Cerebellar cortex (tissue), 1 donor: Measurements from ENCODE around the gene ASMTL.
"Not testable (repeated sequence)": the region's sequence is repeated elsewhere in the genome, so short reads cannot be mapped to it uniquely, and the experiment has no call there.

Experiments used
- DNase-seq: peaks from one replicate; pipeline ENCODE4 v3.0.0-alpha.2; 2015; ENCODE audit warnings: low spot score

Gene ASMTL

DNA sequence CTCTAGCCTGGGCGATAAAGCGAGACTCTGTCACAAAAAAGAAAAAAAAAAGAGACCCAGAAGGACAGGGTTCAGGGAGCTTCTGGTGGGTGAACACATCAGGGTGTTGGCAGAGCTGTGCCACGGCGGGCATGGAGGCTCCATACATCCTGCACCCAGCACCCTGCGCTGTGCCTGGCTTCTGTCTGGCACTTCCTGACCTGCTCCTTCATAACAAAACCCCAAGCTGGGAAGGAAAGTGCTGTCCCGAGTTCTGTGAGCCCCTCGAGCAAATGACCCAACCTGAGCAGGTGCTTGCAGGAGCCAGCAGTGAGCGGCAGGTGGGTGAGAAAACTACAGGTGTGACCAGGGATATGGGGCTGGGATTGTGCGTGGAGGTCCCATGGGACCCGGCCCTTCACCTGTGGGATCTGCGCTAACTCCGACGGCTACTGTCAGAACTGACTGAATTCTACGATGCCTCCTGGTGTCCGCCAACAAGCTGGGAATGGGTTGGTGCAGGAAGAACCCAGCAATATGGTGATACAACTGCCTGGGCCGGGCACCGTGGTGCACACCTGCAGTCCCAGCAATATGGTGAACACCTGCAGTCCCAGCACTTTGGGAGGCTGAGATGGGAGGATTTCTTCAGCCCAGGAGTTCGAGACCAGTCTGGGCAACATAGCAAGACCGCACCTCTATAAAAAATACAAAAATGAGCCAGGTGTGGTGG, 18.9 kb downstream of the ASMTL start:
- no peak for DNase-seq

DNA sequence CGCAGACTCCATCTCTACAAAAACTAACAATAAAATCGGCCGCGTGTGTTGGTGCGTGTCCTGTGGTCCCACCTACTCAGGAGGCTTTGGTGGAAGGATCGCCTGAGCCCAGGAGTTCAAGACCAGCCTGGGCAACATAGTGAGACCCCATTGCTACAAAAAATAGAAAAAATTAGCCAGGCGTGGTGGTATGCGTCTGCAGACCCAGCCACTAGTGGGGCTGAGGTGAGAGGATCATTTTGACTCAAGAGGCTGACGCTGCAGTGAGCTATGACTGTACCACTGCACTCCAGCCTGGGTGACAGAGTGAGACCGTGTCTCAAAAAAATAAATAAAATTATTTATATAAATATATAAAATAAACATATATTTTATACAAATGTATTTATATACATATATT, 22.3 kb downstream of the ASMTL start:
- no peak for DNase-seq

DNA sequence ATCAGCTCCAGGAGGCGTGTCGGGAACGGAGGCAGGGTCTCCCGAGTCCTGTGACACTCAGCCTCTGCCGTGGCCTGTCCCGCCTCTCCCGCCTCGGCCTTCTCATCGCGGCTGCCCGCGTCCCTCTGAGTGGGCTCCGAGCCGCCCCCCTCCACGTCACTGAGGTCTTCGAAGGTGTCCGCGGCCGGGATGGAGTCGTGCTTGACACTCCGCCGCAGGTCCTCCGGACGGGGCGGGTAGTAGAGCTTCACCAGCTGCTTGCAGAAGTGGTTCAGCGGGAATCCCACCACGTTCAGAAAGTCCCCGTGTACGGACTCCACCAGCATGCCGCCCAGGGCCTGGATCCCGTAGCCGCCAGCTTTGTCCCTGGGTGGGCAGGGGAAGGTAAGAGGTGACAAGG, 25.0 kb downstream of the ASMTL start:
- DNase-seq: no peak

DNA sequence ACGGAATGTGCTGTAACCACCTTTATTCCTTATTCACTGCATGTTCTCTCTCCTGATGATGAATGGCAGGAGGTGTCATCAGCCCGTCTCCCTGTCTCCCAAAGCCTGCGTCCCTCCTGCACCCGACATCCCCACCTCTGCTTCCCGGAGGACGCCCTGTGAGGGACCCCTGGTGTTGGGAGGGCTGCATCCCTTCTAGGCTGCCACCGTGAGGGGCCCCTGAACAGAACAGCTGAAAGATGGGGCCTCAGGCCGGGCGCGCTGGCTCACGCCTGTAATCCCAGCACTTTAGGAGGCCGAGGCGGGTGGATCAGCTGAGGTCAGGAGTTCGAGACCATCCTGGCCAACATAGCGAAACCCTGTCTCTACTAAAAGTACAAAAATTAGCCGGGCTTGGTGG, 26.4 kb downstream of the ASMTL start:
- DNase-seq: not testable (repeated sequence)

DNA sequence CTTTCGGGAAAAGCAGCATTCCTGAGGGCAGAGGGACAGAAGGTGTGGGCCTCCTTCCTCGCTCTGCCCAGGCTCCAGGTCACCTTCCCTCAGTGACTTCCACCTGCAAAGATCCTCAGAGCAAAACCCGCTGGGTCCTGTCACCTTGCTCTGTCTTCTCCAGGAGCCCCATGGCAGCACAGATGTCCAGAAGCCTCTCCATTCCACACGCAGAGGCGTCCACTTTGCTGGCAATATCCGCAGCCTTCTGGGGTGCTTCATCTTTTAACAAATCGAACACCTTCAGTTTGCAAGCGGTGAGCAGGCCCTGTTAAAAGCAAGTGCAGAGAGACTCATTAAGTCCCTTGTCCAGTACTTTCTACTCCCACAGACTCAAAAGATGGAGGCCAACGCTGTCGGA, 27.3 kb downstream of the ASMTL start:
- no peak for DNase-seq

DNA sequence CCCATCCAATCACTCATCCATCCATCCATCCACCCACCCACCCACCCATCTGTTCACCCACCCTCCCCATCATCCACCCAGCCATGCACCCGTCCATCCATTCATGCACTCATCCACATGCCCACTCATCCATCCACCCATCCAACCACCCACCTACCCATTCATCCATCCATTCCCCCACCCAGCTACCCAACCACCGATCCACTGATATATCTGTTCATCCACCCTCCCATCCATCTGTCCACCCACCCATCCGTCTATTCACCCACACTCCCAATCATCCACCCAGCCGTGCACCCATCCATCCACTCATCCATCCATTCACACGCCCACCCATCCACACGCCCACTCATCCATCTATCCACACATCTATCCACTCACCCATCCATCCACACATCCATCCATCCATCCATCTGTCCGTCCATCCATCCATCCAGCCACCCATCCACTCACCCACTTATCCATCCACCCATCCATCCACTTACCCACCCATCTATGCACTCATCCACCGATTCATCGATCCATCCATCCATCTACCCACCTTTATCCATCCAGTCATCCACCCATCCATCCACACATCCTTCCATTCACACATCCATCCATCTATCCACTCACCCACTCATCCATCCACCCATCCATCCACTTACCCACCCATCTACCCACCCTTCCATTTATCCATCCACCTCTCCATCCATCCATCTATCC, 28.4 kb downstream of the ASMTL start:
- DNase-seq: no peak

DNA sequence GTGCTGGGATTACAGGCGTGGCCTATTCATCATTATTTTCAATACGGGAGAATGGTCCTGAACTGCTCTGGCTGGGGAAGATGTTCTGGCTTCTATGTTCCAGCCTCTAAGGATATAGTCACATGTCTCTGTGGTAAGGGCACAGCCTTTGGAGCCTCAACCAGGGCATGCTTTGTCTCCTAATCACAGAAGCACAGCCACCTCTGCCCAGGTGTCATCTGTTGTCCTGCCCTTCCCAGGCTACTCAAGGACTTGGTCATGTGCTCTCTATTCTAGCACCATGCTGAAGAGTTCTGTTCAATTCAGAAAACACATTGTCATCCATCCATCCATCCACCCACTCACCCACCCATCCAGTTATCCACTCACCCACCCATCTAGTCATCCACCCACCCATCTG, 29.5 kb downstream of the ASMTL start:
- DNase-seq: no peak

DNA sequence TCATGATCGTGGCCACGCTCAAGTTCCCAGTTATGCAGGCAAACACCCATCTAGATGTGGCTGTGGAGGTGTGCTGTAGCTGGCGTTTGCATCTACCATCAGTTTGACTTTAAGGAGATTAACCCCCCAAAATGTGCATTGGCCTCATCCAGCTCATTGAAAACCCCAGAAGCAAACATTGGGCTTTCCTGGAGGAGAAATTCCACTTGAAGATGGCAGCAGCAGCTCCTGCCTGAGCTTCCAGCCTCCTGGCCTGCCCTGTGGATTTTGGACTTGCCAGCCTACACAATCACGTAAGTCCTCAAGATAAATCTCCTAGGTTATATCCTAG, 30.6 kb downstream of the ASMTL start:
- DNase-seq: no peak

DNA sequence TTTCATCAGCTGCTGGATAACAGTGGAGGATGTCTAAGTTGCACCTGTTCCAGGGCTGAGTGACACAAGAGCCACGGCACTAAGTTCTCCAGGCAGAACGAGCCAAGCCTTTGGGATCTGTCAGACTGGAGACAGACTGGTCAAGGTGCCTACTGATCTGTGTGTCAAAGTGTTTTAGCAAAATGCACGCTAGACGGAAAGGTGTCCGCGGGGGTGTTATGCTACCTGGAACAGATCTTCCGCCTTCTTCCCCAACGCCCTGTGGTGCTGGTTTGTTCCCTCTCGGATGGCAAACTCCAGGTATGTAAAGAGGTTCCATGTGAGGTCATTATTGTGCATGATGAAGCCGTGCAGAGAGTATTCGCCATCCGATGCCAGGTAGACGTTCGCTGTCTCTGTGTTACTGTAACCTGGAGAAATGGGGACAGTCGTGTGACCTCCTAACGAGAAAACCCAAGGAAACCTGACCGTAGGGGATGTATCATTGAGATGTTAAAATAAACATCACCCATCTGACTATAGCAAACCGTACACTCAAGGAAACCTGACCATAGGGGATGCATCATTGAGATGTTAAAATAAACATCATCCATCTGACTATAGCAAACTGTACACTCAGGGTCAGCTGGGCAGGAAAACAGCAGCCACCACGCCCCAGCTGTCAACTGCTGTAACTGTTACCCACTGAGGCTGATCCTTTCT, 31.1 kb downstream of the ASMTL start:
- DNase-seq: no peak

DNA sequence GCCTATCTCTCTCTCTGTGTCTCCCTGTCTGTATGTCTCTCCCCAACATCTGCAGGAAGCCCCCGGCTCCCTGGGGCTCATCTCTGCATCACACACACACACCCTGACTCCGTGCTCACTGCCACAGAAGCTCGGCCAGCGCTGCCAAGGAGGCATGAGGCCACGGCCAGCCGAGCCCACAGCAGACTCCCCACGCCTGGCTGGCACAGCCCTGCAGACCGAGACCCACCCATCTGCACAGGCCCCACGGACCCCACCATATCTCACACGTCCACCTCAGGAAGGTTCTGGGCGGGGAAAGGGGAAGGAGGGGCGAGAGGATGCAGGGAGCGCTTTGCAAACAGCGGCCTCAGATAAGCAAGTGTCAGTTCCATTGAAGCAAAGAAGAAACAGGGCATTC, 32.3 kb downstream of the ASMTL start:
- no peak for DNase-seq

DNA sequence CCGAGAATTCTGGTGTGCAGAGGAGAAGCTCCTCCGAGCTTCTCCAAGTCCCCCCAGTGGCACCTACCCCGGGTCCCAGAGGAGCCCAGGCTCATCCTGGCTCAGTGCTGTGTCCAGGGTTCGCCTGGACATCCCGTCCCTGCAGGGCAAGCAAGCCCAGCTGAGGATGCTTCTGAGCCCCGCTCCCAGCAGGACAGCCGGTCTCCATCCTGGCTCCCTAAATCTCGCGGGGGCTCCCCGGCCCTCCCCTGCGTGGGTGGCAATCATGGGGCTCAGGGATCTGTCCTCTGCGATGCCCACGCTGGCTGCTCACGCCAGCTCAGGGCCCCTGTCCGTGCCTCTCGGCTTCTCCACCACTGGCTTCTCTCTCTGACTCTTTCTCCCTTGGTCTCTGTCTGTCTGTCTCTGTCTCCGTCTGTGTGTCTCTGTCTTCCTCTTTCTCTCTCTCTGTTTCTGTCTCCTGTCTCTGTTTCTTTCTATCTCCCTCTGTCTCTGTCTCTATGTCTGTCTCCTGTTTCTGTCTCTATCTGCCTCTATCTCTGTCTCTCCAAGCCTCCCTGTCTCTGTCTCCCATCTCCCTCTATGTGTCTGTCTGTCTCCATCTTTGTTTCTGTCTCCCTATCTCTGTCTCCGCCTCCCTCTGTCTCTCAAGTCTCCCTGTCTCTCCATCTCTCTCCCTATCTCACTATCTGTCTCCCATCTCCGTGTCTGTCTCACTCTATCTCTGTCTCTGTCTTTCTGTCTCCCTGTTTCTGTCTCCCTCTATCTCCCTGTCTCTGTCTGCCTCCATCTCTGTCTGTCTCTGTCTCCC, 33.0 kb downstream of the ASMTL start:
- no peak for DNase-seq

DNA sequence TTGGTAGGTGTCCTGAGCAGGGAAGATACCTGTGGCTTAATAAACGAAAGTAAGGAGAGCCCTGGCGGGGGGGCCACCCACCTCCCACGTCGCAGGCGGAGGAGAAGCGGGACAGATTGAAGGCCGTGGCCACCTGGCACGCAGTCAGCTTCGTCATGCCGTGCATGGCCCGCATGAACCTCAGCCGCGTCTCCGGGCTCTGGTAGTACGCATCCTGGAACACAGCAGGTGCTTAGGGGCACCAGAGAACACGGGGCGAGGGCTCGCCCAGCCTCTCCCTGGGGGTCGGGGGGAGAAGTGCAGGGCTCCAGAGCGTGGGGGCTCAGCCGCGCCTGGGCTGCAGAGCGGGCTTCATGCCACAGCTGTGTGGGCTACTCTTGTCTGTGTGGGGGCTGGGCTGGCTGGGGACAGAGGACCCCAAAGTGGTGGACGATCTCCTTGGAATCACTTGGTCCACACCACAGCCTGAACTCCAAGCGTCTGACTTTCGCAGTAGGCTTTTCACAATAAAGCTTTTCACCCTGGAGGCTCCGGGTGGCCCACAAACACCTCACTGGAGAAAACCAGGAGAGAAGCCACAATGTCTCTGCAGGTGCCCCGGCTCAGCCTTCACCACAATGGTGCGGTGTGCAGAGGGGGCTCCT, 33.7 kb downstream of the ASMTL start:
- no peak for DNase-seq

DNA sequence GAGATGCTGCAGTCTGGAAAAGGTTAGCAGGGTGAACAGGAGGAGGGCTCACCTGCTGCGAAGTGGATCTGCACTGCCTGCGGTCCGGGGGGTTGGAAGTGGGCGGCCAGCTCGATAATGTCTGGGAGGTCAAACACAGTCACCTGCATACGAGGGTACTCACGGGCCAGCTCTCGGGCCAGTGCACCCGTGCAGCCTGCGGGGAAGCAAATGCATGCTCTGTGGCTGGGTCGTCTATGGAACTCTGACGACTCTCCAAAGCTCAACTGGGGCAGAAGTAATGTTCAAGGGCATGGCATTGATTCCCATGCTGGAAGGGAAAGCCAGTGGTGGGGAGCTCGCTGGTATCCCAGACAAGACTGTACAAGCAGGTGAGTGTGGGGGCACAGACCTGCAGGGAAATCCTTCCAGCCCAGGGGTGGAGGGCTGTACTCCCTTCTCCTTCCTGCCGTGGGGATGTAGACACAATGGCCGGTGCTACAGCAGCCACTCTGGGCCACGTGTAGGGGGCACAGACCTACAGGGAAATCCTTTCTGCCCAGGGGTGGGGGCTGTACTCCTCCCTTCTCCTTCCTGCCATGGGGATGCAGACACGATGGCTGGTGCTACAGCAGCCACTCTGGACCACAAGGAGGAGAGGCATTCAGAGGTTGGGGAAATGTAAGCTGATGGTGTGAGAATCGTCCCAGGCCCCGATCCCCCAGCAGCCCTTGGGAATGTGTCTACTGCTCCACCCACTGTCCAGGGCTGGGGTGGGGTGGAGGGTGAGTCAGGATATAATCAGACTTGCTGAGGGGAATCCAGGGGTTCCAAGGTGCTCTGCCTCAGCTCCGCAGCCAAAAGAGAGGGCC, 34.6 kb downstream of the ASMTL start:
- DNase-seq: no peak

DNA sequence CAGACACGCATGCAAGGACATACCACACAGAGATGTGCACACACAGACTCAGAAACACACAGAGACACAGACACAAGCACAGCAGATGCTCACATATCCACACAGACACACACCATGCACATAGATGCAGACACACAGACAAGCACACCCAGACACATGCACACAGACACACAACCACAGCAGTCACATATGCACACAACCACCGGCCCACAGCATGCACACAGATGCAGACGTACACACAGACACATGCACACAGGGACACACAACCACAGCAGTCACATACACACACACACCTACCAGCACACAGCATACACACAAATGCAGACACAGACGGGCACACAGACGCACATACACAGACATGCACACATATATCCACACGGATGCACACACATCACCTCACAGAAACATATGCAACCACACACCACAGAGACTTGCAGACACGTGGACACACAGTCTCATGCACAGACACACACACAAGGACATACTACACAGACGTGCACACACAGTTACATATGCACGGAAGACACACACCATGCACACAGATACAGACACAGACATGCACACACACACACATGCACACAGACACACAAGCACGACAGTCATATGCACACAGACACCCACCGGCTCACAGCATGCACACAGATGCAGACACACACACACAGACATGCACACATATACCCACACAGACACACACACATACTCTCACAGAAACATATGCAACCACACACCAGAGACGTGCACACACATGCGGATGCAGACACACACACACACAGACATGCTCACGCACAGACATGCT, 35.5 kb downstream of the ASMTL start:
- DNase-seq: no peak

DNA sequence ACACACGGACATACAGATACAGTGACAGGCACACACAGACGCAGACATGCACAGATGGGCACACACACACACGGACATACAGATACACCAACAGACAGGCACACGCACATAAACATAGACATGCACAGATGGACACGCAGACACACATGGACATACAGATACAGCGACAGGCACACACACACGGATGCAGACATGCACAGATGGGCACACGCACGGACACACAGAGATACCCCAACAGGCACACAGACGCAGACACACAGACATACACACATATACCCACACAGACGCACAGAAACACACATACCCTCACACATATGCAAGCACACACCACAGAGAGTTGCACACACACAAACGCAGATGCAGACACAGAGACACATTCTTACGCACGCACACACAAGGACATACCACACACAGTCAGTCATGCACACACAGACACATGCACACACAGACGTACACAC, 36.4 kb downstream of the ASMTL start:
- DNase-seq: no peak

DNA sequence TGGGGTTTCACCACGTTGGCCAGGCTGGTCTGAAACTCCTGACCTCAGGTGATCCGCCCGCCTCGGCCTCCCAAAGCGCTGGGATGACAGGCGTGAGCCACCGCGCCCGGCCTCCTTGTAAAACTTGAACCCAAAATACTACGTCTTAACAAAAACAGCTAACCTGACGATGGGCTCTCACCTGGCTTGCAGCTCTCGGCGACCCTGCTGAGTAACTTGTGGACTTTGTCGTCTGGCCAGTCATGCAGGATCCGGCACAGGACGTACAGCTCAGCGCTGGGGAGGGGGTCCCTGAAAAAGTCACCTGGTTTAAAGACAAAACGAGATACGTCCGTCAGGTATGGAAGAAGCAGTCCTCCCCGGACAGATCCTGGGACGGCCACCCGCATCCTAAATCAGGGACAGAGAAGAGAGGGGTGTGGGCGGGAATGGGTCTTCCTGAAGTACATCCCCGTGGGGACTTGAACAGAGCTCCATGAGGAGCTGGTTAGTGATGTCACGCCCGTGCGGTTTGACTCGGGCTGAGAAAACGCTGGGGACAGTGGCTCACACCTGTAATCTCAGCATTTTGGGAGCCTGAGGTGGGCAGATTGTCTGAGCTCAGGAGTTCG, 40.1 kb downstream of the ASMTL start:
- no peak for DNase-seq

DNA sequence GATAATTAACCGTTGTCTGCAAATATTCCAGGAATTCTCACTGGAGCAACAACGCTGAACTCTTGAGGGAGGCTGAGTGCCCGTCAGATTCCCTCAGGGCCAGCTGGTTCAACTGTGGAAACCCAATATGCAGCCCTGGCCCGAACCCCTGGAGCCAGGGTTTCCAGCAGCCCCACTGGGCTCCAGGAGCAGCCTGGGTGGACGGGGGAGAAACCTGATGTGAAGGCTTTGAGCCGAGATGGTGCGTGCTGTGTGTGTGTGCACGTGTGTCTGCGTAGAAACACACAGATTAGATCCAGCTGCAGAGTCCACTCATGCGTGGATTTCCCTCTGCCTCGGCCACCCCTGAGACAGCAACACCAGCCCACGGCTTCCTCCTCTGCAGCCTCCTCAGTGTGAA, 41.4 kb downstream of the ASMTL start:
- peak; percentile 25 for DNase-seq

DNA sequence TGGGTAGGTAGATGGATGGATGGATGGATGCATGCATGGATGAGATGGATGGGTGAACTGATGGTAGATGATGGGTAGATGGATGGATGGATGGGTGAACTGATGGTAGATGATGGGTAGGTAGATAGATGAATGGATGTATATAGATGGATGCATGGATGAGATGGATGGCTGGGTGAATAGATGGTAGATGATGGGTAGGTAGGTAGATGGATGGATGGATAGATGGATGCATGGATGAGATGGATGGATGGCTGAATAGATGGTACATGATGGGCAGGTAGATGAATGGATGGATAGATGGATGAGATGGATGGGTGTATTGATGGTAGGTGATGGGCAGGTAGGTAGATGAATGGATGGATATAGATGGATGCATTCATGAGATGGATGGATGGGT, 45.7 kb downstream of the ASMTL start:
- no peak for DNase-seq

DNA sequence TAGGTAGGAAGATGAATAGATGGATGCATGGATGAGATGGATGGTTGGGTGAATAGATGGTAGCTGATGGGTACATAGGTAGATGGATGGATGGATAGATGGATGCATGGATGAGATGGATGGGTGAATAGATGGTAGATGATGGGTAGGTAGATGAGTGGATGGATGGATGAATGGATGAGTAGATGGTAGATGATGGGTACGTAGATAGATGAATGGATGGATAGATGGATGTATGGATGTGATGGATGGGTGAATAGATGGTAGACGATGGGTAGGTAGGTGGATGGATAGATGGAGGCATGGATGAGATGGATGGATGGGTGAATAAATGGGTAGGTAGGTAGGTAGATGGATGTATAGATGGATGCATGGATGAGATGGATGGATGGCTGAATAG, 46.9 kb downstream of the ASMTL start:
- not testable (repeated sequence) for DNase-seq

DNA sequence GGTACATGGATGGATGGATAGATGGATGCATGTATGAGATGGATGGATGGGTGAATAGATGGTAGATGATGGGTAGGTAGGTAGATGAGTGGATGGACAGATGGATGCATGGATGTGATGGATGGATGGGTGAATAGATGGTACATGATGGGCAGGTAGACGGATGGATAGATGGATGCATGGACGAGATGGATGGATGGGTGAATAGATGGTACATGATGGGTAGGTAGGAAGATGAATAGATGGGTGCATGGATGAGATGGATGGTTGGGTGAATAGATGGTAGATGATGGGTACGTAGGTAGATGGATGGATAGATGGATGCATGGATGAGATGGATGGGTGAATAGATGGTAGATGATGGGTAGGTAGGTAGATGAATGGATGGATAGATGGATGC, 48.8 kb downstream of the ASMTL start:
- not testable (repeated sequence) for DNase-seq
